ENCODE data around the gene CARNS1.

DNA sequence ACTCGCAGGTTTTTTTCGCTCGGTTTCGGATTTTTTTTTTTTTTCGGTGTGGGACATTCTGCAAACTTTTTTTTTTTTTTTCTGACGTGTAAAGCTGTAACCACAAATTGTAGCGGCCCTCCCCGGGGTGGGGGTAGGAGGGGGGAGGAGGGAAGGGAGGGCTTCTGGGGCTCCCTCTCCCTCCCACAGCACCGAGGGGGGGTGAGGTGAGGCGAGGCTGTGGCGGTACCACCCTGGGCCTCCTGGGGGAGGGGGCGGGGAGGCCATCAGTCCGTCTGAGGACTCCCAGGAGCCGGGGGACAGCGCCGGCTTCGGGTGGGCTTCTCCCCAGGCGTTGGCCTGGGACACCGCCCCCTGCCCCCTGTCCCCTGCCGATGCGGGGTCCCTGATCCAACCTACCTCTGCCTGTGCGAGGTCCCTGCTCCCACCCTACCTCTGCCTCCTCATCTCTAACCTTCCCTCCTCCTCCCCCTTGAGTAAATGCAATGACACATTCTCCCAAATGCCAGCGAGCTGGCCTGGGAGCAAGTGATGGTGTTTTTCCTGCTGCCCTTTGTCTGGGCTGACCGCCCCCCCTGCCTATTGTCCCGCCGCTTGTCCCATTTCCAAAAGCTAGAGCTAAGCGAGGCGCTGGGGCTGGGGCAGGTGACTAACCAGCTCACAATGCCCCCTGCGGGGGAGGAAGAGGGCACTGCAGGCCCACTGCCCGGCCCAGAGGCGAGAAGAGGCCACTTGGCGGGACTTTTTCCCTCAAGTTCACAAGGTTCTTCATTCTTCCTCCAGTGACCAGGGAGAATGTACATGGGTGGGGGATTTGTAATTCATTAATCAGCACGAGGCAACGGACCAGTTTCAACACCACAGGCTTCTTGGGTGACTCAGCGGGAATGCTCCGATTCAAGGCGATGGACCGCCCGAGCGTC, 41.6 kb upstream of the CARNS1 start:
- TF ChIP-seq, protein P1, sequence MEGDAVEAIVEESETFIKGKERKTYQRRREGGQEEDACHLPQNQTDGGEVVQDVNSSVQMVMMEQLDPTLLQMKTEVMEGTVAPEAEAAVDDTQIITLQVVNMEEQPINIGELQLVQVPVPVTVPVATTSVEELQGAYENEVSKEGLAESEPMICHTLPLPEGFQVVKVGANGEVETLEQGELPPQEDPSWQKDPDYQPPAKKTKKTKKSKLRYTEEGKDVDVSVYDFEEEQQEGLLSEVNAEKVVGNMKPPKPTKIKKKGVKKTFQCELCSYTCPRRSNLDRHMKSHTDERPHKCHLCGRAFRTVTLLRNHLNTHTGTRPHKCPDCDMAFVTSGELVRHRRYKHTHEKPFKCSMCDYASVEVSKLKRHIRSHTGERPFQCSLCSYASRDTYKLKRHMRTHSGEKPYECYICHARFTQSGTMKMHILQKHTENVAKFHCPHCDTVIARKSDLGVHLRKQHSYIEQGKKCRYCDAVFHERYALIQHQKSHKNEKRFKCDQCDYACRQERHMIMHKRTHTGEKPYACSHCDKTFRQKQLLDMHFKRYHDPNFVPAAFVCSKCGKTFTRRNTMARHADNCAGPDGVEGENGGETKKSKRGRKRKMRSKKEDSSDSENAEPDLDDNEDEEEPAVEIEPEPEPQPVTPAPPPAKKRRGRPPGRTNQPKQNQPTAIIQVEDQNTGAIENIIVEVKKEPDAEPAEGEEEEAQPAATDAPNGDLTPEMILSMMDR (conservative IDR thresholded peaks at IDR 0.05): no peak; the same call in 1 of the 2 replicates
- no peak for TF ChIP-seq ZFX (IDR thresholded peaks at IDR 0.05)
